ENCODE measurements around the gene CPA4.

Gene CPA4

GRCh38 chr7:130351791-130352090, 58.8 kb downstream of the CPA4 start:
- no peak overlapping the region for H3K4me3 ChIP-seq (ENCODE audit: low read depth, low read length)
- no peak for DNase-seq (ENCODE audit: low read depth)
- TF ChIP-seq, protein P1, sequence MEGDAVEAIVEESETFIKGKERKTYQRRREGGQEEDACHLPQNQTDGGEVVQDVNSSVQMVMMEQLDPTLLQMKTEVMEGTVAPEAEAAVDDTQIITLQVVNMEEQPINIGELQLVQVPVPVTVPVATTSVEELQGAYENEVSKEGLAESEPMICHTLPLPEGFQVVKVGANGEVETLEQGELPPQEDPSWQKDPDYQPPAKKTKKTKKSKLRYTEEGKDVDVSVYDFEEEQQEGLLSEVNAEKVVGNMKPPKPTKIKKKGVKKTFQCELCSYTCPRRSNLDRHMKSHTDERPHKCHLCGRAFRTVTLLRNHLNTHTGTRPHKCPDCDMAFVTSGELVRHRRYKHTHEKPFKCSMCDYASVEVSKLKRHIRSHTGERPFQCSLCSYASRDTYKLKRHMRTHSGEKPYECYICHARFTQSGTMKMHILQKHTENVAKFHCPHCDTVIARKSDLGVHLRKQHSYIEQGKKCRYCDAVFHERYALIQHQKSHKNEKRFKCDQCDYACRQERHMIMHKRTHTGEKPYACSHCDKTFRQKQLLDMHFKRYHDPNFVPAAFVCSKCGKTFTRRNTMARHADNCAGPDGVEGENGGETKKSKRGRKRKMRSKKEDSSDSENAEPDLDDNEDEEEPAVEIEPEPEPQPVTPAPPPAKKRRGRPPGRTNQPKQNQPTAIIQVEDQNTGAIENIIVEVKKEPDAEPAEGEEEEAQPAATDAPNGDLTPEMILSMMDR (IDR thresholded peaks at IDR 0.05; ENCODE audit: insufficient read depth, low read depth, low read length, missing control alignments), result no peak

DNA sequence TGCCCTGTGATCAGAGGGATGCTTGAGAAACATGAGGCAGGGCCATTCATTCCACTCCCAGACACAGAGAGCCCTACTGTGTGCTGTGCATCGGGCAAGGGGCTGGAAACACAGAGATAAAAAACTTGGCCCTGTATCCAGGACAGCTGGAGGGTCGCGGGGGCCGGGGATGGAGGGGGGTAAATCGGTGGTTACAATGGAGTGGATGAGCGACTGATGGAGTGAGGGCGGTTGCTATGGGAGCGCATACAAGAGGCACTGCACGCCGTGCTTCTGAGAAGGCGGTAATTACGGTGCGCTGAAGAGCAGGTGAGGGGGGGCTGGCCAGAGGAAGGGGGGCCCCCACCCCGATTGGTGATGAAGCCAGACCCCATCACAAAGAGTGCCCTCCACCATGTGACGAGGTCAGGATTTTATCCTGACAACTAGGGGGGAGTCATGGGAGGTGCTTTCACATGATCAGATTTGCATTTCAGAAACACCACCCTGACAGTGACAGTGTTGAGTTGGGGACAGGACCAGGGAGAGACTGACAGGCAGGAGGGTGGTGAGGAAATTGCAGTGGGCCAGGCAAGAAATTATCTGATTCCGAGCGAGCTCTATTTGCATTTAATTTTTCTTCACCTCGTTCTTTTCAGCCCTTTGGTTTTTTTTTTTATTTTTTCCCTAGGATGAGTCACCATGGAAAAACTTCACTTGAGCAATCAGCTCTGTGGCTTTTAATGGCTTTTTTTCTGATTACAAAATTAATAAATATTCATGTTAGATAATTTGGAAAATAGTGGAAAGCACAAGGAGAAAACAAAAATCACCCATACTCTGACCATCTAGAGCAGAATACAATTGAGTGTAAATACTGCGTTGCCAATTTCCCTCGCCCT, 59.5 kb downstream of the CPA4 start:
- no peak for DNase-seq (ENCODE audit: low read depth)
- H3K4me3 ChIP-seq (ENCODE audit: low read depth, low read length), result no peak overlapping the region
- TF ChIP-seq, protein P1 (IDR thresholded peaks at IDR 0.05; ENCODE audit: insufficient read depth, low read depth, low read length, missing control alignments), result no peak

DNA sequence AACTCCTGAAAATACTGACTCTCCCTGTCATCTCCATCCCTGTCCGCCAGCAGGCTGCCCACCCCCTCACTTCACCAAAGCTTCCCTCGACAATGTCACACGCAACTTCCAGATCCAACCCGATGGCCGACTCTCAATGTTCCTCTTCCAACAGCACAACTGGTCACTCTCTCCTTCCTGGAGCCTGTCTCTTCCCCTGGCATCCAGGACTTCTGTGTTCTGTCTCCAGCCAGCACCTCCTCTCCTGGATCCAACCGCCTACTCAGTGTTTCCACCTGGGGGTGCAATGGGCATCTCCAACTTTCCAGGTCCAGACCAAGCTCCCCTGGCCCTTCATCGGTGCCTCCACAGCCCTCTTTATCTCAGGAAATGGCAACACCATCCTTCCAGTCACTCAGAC, 60.2 kb downstream of the CPA4 start:
- TF ChIP-seq, protein P1 (IDR thresholded peaks at IDR 0.05; ENCODE audit: insufficient read depth, low read depth, low read length, missing control alignments), result no peak
- no peak for DNase-seq (ENCODE audit: low read depth)
- H3K4me3 ChIP-seq (ENCODE audit: low read depth, low read length), result no peak overlapping the region

DNA sequence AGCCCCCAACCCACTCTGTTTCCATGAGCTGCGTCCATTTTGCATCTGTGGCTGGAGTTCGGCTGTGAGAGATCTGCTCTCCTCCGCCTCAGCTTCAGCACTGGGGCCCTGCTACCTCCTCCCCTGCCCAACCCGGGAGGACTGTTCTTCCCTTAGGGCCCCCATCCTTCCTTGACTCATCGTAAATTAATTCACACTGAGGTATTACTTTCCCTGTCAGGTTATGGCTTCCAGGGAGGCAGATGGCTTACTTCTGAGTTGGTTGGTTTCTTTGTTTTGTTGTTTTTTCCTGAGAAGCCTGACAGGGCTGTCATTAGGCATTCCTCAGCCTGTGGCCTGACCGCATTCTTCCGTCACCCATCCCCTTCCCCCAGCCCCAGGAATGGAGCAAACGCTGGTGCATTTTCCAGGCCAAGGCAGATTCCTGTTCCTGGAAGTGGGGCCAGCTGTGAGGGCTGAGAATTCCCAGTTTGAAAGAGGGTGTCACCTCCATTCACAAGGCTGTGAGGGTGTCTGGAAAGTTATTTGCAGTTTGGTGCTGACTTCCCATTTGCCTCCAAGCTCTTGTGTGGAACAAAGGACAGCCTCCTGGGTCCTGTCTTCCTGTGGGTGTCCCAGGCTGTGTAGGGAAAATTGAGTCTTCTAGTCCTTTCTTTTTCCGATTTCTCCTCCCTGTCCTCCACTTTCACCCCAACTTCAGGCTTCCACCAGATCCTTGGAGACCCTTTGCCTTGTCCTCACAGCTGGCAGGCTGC, 63.3 kb downstream of the CPA4 start:
- no peak for DNase-seq (ENCODE audit: low read depth)
- no peak overlapping the region for H3K4me3 ChIP-seq (ENCODE audit: low read depth, low read length)
- TF ChIP-seq, protein P1 (IDR thresholded peaks at IDR 0.05; ENCODE audit: insufficient read depth, low read depth, low read length, missing control alignments), result no peak

GRCh38 chr7:130356876-130357611, 64.1 kb downstream of the CPA4 start:
- peak; percentile 22 for DNase-seq (ENCODE audit: low read depth)
- TF ChIP-seq, protein P1 (IDR thresholded peaks at IDR 0.05; ENCODE audit: insufficient read depth, low read depth, low read length, missing control alignments), result no peak
- H3K4me3 ChIP-seq (ENCODE audit: low read depth, low read length), result no peak overlapping the region

DNA sequence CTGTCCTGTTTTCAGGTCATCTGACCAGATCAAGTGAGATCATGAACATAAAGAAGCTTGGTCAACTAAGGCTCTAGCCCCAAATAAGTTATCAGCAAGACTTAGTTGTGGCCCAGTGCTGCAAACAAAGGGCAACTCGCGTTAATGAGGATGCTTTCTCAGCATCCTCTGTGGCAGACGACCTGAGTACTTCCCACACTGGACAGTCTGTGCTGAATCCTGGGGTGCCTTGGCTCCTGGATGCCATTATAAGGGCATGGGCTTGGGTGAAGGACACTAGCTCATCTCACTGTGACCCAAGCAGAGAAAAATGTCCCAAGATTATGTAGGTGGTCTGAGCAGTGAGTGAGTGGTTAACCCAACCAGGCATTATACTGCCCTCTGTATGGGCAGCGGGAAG, 65.5 kb downstream of the CPA4 start:
- DNase-seq (ENCODE audit: low read depth), result no peak
- TF ChIP-seq, protein P1 (IDR thresholded peaks at IDR 0.05; ENCODE audit: insufficient read depth, low read depth, low read length, missing control alignments), result no peak
- no peak overlapping the region for H3K4me3 ChIP-seq (ENCODE audit: low read depth, low read length)

Data from GM12865 (cell line).